GM11168 (cell line): Measurements from ENCODE around the gene MCC.

Source experiments
- in situ Hi-C: fragments of 300-500 bp; cut with MboI; formaldehyde crosslinking; loops from one replicate; pipeline ENCODE4 v1.12.0; 2022; ENCODE audit warnings: low sequenced_read_pairs; ENCODE audit not compliant: unreplicated experiment

Gene MCC

DNA sequence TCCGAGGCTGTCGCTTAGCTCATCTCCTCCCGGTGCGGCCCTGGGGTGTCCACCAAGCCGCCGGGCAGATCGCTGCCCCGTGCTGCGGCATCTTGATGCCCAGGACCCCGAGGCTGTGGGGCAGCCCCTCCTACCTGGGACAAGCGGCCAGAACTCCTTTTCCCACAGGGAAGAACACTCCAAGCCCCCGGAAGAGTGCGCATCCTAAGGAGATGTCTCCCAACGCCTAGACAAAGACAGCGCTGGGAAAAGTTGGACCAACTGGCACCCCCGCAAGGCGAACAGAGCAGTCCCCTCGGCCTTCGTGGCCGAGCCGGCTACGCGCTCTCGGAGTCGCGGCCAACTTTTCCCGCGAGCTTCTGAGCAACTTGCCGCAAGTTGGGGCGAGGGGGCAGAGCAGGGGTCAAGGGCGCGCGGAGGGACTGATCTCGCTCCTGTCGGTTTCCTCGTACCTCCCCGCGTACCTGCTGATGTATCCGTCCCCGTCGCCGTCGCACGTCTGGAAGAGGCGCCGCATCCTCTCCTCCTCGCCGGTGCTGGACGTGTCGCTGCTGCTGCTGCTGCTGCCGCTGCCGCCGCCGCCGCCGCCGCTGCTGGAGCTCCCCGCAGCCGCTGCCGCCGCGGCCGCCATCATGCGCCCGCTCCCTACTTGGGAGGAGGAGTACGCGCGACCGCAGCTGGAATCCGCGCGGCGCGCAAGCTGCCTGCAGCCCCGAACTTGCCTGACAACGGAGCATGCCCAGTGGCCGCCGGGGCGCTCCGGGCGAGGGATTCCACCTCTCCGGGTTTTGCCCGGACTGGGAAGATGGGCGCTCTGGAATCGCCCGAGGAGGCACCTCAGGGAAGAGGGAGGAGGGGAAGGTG is at the start of gene MCC:
Gene MCC, minus strand, starts transcription at position 673 of the 864 bp plus-strand sequence.
- in situ Hi-C loops, result no loop called here

DNA sequence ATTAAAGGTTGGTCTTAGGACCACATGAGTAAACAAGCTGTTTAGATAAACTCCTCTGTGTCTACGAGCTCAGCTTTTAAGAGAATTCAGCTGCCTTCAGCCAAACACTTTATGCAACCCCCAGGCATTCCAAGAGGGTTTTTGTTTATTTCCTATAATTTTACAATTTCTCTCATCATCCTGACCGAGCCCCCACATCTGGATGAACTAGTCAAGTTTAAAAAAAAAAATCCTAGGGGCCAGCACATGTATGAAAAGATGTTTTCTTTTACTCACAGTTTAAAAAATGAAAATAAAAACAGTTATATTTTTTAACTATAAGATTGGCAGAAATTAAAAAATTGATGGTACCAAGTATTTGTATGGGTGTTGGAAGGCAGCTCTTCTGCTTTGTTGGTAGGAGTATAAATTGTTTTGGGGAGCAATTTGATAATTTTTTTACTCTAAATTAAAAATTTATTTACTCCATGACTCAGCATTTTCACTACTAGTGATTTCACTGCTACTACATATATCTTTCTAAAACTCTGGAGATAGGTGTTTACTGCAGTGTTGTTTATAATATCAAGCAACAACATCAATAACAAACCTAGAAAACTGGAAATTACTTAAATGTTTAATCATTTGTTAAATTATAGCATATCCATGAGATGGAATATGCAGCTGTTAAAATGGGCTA is 43.4 kb upstream of the MCC start:
- in situ Hi-C loops, result no loop called here

DNA sequence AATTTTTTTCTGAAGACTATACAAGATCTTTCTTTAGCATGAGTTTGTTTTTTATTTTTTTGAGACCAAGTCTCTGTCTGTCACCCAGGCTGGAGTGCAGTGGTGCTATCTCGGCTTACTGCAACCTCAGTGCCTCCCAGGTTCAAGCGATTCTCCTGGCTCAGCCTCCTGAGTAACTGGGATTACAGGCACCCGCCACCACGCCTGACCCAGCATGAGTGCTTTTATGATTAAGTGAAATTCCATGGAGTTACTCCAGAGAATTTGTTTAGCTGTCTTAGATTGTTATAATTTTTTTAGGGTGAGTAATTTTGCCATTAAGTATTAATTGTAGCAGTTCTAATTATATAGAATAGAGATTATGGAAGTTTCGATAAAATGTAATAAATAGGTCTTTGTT is 39.5 kb upstream of the MCC start:
- in situ Hi-C loops, result no loop called here

DNA sequence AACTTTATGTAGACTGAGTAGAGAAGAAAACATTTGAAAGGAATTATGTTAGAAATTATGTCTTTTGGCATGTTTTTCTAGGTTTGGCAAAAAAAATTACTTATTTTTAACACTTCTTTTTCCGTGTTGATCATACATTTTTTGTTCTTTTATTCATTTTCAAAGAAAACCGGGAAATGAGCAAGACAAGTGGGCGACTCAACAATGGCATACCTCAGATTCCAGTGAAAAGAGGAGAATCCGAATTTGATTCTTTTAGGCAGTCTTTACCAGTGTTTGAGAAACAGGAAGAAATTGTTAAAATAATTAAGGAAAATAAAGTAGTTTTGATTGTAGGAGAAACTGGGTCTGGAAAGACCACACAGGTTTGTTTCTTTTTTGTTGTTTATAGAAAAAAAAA is 38.2 kb upstream of the MCC start:
- in situ Hi-C loops, result no loop called here

DNA sequence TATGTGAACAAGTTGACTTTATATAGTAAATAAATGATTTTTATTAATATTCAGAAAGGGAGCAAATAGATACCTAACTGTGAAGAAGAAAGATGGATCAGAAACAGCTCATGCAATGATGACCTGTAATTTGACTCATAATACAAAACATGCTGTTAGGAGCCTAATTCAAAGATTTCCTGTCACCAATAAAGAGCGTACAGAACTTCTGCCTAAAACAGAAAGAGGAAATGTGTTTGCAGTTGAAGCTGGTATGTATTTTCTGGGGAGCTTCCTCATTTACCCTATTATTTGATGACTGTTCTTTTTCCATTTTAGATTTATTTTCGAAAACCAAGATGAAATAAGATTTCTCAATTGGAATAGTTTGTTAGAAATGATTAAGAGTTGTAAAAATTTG is 36.7 kb upstream of the MCC start:
- in situ Hi-C loops, result no loop called here

DNA sequence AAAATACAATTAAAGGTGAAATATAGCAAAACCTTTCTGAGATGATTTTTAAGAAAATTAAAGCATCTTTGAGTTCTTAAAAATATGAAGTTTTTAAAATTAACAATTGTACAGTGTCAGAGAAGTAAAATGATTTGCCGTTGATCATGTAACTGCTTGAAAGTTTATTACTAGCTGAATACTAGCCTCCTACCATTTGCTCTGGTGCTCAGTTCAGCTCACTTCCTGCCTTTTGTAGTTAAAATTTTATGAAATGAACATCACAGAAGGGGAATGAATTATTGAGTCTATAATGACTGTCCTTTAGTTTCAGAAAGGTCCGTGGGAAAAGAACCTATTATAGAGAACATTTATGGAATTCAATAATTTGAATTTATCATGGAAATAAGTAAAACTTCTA is 34.9 kb upstream of the MCC start:
- in situ Hi-C loops, result no loop called here

DNA sequence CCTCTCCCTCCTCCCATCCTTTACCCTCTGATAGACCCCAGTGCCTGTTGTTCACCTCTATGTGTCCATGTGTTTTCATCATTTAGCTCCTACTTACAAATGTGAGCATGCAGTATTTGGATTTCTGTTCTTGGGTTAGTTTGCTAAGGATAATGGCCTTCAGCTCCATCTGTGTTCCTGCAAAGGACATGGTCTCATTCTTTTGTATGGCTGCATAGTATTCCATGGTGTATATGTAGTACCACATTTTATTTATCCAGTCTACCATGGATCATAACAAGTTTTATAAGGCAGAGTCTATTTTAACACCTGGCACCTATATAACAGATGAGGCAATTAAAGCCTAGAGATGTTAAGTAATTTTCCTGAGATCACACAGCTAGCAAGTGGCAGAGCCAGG is 32.6 kb upstream of the MCC start:
- in situ Hi-C loops, result no loop called here

DNA sequence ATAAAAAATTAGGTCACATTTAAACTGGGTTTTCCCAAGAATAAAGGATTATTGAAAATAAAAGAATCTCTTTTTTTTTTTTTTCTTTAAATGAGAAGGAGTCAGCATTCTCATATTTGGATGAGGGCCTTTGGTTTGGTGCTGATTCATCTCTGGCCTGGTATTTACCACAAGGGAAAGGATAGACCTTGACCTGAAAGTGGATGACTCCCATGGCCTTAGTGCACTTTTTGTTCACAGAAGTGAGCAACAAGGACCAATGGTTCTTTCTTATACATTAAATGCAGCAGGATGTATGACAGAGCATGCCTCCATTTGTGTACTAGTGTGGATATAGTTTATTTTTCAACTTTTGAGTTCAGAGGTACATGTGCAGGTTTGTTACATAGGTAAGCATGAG is 32.2 kb upstream of the MCC start:
- in situ Hi-C loops, result no loop called here

DNA sequence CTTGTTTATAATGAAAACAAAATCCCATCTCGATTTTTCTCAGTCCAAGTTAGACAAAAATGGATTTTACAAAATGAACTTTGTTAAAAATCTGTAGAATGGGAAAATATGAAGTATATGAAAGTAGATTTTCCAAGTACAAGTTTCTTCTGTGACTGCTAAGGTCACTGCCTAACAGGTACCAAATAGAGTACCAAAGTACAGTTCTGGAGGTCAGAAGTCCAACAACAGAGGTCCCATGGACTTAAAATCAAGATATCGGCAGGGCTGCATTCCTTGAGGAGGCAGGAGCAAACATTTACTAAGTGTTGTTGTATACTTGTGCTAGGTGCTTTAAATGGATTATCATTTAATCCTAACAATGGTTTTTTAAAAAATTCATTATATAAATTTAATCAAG is 31.2 kb upstream of the MCC start:
- in situ Hi-C loops, result loop anchor here (10.0 kb wide), 1 partner anchor 145 kb away; no protein-coding TSS in a partner anchor

DNA sequence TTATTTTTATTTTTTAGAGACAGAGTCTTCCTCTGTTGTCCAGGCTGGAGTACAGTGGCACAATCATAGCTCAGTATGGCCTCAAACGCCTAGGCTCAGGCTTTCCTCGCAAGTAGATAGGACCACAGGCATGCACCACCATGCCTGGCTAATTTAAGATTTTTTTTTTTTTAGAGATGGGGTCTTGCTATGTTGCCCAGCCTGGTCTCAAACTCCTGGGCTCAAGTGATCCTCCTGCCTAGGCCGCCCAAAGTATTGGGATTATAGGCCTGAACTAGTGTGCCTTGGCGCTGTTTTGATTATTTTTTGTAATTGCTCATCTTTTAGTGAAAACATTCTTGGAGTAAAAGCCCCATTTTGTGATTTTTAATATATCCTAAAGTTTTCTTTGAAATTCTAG is 30.6 kb upstream of the MCC start:
- in situ Hi-C loops, result loop anchor here (10.0 kb wide), 1 partner anchor 144 kb away; no protein-coding TSS in a partner anchor

DNA sequence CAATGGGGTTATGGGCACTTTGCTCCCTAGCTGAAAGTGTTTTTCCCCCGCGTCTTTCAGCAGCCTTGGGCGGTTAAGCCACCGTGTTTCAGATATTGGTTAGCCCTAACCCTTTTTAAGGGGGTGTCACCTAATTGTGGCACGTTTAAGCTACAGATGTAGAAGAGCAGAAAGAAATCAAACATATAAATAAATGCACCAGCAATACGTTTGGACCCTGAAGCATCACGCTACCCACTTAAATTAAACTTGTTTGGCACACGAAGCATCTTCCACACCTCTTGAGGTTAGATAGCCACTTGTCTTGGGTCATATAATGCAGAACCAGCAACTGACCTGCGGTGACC is 26.0 kb upstream of the MCC start:
- in situ Hi-C loops, result loop anchor here (10.0 kb wide), 1 partner anchor 139 kb away; no protein-coding TSS in a partner anchor

DNA sequence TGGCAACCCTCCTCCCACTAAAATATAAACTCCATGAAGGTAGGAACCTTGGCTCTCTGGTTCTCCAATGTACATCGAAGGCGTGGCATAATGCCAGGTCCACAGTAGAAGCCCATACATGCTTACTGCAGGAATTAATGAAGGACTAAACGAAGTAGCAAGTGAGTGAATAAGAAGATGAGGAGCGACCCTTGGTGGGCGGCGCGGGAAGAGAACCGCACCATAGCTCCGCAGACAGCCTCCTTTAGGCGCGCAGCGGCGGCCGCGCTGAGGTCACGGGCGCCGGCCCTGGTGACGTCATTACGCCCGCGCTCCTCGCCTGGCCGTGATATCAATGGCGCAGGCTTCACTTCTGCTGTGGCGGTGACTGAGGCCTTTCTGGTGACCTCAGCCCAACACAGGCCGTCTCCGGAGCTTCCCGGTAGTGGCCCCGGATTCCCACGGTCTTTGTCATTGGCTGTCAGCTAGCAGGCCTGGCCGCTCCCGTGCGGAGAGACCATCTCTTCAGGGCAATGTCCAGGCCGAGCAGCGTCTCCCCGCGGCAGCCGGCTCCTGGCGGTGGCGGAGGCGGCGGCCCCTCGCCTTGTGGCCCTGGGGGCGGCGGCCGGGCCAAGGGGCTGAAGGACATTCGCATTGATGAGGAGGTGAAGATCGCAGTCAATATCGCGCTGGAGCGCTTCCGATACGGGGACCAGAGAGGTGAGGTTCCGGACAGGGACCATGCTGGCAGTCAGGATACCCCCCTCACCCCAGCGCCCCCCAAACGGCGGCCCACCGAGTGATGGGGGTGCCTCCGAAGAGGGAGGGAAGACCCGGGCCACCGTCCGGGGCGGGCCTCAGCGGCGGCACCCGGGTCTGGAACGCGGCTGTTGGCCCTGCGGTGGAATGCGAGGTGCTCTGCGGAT is 25.4 kb upstream of the MCC start, which contains the start of gene YTHDC2:
Gene YTHDC2, plus strand, starts transcription at position 311 of the 905 bp plus-strand sequence. Its CDS starts 202 bp downstream, at position 513.
- in situ Hi-C loops, result loop anchor here (10.0 kb wide), 1 partner anchor 139 kb away; no protein-coding TSS in a partner anchor

DNA sequence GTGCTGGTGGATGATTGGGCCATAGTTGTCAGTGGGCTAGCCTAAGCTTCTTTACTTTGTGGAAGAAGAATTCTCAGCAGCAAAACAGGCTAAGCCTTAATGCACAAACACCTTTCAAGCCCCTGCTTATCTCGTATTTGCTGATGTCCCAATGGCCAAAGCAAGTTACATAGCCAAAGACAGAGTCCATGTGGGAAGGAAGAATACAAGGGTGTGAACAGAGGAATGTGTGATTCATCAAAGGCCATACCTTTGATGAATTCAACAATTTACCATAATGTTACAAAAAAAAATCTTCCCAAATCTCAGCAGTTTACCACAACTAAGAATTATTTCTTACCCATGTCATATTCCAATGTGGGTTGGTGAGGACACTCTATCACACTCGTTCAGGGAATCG is 24.1 kb upstream of the MCC start:
- in situ Hi-C loops, result loop anchor here (10.0 kb wide), 1 partner anchor 138 kb away; no protein-coding TSS in a partner anchor

DNA sequence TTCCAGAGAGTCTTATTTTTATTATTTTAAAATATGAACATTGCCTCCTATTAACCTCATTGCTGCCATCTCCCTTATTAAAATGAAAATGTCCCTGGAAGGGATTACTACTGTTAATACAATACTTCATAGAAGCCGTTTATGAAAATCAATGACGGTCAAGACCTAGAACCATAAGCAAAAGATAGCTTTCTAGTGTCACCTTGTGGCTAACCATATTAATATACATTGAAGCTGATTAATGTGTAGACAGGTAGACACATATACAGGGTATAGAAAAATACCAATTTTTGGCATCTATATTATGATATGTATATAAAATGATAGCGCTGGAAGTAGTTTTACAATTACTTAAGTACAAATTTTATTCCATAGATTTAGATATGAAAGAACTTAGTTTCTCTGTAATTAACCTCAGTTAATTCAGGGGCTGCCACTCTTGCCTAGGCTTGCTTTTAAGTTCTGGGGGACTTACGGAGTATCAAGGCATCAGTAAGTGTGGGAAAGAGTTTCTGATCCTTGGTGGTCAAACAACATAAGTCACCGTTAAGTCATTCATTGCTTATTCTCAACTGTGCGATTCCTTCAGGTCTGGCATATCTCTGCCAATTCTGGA is 22.7 kb upstream of the MCC start:
- in situ Hi-C loops, result loop anchor here (10.0 kb wide), 1 partner anchor 136 kb away; no protein-coding TSS in a partner anchor

DNA sequence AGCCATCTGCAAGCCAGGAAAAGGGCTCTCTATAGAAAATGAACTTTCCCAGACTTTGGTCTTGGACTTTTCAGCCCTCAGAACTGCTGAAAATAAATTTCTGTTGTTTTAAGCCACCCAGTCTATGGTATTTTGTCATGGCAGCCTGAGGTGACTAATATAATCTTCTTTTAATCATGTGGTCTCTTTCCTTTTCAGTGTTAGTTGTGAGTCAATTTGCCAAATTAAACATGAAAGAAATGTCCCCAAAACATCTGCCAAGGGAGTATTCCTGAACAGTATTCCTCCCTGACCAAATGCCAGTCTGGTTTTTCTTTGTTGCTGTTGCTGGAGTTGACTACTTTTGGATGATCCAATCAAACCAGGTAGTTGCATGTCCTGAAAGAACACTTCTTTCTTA is 20.5 kb upstream of the MCC start:
- in situ Hi-C loops, result no loop called here

DNA sequence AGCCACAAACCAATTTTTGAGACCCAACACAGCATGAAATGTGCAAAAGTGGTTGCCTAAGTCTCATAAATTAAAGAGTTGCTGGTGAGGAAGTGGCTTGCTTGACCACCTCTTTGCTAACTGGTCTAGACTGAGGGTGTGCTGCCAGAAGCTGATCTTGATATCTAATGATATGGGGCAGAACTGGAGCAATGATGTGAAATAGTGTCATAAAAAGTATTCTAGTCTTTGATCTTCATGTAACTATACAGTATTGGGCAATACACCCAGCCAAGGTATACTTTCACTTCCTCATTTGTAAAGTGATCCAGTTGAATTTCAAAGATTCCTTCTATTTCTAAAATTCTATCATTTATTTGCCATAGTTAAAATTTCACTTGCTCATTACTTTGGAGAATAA is 19.3 kb upstream of the MCC start:
- in situ Hi-C loops, result no loop called here

DNA sequence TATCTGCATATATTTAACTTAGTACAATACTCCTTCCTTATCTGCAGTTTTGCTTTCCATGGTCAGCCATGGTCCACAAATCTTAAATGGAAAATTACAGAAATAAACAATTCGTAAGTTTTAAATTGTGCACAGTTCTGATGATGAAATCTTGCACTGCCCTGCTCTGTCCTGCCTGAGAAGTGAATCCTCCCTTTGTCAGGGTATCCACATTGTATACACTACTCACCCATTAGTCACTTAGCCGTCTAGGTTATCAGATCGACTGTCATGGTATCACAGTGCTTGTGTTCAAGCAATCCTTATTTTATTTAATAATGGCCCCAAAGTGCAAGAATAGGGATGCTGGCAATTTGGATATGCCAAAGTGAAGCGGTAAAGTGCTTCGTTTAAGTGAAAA is 16.9 kb upstream of the MCC start:
- in situ Hi-C loops, result no loop called here

DNA sequence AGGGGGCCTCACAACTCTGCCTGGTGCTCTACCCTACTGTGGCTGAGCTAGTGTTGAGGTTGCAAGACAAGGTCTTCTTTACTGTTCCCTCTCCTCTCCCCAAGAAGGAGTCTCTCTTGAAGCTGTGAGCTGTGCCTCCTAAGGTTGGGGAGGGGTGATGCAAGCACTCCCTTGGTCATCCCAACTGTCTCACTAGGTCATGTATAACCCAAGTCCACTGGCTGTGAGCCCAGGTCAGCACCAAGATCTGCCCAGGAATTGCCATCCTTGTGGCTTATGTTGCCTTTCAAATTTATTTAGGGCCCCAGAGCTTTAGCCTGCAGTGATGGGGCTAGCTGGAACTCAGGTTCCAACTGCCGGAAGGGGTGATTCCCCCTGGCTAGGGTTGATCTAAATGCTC is 14.9 kb upstream of the MCC start:
- in situ Hi-C loops, result no loop called here

DNA sequence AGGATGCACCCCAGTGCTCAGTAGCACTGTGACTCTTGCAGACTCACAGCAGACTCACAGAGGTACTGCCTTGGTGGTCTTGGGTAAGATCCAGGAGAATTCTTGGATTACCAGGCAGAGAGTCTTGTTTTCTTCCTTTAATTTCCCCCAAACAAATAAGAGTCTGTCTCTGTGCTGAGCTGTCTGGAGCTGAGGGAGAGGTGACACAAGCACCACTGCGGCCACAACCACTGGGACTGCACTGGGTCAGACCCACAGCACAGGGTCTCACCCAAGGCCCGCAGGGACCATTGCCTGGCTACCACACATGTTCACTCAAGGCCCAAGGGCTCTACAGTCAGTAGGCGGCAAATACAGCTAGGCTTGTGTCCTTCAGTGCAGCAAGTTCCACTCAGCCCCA is 13.8 kb upstream of the MCC start:
- in situ Hi-C loops, result no loop called here

DNA sequence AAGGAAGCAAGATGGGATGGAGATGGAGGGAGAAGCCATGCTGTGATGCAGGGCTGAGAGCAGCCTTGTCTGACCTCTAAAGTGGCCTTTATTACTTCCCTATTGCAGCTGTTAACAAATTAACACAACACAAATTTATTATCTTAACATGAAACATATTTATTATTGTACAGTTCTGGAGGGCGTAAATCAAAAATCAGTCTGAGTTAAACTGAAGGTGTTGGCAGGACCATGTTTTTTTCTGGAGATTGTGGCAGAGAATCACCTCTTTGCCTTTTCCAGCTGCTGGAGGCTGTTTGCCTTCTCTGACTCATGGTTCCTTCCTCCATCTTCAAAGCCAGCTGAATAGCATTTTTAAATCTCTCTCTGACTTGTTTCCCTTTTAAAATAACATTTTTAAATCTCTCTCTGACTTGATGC is 7.2 kb upstream of the MCC start:
- in situ Hi-C loops, result no loop called here
